NCI-H2029 treated with DMSO at 0.1 percent for 48 hours (cell line): ENCODE results near the gene WASHC2C.
"Not testable (repeated sequence)": the region's sequence is repeated elsewhere in the genome, so short reads cannot be mapped to it uniquely, and the experiment has no call there.

Source experiments
- DNase-seq: peaks from one replicate; lab custom pipeline; 2025; lab: John Stamatoyannopoulos, UW

WASHC2C gene, protein sequence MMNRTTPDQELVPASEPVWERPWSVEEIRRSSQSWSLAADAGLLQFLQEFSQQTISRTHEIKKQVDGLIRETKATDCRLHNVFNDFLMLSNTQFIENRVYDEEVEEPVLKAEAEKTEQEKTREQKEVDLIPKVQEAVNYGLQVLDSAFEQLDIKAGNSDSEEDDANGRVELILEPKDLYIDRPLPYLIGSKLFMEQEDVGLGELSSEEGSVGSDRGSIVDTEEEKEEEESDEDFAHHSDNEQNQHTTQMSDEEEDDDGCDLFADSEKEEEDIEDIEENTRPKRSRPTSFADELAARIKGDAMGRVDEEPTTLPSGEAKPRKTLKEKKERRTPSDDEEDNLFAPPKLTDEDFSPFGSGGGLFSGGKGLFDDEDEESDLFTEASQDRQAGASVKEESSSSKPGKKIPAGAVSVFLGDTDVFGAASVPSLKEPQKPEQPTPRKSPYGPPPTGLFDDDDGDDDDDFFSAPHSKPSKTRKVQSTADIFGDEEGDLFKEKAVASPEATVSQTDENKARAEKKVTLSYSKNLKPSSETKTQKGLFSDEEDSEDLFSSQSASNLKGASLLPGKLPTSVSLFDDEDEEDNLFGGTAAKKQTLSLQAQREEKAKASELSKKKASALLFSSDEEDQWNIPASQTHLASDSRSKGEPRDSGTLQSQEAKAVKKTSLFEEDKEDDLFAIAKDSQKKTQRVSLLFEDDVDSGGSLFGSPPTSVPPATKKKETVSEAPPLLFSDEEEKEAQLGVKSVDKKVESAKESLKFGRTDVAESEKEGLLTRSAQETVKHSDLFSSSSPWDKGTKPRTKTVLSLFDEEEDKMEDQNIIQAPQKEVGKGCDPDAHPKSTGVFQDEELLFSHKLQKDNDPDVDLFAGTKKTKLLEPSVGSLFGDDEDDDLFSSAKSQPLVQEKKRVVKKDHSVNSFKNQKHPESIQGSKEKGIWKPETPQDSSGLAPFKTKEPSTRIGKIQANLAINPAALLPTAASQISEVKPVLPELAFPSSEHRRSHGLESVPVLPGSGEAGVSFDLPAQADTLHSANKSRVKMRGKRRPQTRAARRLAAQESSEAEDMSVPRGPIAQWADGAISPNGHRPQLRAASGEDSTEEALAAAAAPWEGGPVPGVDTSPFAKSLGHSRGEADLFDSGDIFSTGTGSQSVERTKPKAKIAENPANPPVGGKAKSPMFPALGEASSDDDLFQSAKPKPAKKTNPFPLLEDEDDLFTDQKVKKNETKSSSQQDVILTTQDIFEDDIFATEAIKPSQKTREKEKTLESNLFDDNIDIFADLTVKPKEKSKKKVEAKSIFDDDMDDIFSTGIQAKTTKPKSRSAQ (N-terminal part only)

DNA sequence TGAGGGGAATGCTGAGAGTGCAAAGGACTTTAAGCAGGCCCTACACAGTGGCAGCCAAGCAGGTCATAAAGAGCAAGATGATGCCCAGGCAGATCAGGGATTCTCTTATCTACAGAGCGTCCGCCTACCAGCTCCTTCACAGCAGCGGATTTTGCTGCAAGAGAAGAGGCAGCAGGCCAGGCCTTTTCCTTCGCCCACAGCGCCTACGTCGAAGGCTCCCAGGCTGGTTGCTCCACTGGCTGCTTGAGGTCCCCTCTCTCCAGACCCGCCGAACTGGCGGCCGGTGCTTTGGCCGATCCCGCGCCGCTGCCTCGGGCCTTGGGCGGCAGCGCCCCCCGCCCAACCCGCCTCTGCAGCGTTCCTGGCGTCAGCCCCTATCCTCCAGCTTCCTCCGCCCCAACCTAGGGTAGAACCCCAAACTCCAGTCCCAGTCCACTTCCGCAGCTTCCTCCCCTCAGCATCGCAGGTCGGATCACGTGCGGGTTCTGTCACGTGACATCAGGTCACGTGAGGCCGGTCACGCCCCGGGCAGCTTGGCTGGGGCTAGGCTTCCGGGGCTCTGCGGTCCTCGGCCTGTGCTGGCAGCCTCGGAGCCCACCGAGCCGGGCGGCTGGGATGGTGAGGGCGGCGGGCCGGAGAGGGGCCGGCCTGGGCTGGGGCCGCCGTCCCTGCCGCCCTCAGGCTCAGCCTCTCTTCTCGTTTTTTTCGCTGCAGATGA, at the start of gene WASHC2C:
TSS of gene WASHC2C (plus strand) at position 564 of the 718 bp plus-strand sequence. CDS start at position 616, 52 bp downstream.
- not testable (repeated sequence) for DNase-seq

DNA sequence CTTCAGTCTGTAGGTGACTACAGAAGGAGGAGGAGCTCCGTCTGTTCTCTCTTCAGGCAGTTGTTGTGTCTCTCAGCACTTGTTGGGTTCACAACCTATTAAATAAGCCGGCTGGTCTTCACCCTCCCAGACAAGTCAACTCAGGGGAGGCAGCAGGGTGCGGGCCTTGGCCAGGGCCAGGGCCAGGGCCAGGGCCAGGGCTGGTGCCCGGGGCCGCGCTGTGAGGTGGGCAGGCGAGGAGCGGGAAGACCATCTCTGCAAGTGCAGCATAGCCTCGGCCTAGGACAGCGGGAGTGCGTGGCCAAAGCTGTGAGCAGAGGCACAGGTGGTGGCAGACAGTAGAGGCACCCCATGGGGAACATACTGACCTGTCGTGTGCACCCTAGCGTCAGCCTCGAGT, 48.6 kb upstream of the WASHC2C start:
- not testable (repeated sequence) for DNase-seq

DNA sequence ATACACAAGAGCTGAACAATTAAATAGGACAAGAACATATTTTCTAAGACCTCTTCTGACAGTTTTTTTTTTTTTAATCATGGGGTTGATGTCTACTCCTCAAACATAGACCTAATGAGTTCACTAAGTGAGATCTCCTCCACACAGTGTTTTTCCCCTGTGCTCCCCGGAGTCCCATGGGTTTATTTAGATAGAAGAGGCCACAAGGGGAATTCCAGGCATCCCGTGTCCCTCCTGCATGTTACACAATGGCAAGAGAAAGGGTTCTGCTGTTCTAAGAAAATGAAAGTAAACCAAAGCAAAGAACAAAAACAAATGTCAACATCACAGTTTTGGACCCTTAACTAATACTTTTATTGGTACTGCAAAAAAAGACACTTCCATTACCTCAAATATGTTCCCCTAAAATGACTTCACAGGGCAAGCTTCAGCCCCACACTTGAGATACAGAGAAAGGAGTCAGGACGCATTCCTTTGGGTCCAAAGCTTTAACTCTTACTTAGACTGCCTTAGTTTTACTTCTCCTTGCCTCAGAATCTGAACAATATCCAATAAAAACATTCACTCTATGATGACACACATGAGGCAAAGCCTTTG, 16.8 kb upstream of the WASHC2C start:
- not testable (repeated sequence) for DNase-seq

DNA sequence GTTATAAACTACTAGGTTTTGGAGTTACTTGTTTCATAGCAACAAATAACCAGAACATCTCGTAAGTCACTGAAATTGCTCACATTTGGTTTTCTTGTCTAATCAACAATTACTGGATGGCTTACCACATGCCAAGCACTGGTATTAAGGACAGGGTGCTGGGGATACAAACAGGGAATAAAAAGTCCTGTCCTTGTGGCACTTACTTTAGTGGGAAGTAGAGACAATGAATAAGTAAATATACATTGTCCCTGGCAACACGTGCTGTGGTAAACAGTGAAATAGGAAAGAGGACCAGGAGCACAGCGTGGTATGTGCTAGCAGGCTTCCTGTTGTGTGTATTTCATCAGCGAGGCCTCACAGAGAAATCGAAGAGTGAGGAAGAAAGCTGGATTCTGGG, 15.8 kb upstream of the WASHC2C start:
- not testable (repeated sequence) for DNase-seq

DNA sequence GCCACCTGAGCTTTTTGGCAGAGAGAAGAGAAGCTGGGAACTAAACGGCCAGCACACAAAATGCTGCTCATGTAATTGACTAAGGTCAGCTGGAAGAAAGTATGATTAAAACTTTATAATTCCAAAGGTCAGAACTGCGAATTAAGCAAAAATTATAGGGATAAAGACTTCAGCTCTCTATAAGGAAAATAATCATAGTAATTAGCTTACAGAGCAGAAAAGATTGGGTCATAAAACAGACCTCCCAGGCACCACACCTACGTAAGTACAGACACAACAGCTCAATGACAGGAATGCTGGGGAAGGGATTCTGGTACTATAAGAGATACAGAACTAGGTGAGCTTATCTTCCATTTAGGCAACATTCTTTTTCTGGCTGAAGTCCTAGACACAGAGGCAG, 10.0 kb upstream of the WASHC2C start:
- not testable (repeated sequence) for DNase-seq

DNA sequence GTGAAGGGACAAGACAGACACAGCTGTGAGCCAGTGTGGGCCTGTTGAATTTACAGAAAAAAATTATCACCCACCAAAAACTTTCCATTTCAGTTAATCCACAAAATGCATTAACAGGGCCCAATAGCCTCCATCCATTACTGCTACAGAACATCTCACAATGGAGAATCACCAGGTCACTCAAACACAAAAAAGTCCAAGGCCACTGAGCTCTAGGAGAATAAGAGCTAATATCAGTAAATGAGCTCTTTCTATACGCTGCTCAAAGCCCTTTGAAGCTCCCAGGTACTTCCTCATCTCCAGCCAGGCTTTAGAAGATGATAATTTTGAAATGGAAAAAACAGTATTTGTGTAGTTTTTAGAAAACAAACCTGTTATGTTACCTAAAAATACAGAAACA, 9.4 kb upstream of the WASHC2C start:
- DNase-seq, result not testable (repeated sequence)

DNA sequence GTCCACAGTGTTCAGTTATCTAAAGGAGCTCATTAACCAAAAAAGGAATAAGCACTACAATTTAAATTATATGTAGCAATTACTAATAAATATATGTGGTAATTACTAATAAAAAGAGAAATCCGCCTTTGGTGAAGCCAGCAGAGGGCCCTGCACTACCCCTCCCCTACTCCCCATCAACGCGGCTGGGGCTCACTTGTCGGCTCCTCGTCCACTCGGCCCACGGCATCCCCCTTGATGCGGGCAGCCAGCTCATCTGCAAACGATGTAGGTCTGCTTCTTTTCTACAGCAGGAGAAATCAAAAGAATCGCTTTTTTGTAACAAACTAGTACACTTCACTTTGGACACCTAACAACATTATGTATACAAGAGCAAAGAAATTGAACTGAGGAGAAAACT, 5.6 kb upstream of the WASHC2C start:
- DNase-seq, result not testable (repeated sequence)

DNA sequence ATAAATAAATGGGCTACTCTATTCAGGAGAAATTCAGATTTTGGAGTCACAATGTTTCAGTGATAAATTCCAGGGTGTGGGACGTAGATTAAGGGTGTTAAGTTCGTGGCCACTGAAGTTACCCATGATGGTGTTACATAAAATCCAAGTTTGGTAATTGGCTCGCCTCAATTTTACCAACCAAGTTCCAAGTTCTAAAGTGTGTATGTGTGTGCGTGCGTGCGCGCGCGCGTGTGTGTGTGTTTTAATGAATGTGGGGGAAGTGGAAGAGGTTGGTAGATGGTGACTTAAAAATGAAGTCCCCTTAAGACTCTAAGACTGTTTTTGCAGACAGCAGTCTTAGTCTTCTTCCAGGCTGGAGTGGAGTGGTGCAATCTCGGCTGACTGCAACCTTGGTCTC, 3.2 kb upstream of the WASHC2C start:
- not testable (repeated sequence) for DNase-seq

DNA sequence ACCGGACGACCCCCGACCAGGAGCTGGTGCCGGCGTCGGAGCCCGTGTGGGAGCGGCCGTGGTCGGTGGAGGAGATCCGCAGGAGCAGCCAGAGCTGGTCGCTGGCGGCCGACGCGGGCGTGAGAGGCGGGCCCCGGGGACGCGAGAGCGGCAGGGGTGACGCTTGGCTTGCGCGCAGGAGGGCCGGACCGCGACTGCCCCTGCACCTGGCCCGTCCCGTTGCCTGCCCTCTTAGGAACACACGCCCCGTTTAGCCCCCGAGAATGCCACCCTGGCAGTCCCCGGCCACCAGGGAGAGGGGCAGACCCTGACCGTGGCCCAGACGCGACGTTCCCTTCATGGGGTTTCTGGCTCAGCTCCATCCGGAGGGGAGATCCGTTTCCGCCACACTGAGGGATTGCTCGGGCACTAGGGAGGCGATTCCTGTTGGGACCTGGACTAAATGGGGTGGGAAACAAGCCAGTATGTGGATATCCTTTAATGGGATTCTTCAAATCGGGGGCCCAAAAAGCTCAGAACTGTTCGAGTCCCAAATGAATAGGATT, 427 bp downstream of the WASHC2C start:
- not testable (repeated sequence) for DNase-seq

DNA sequence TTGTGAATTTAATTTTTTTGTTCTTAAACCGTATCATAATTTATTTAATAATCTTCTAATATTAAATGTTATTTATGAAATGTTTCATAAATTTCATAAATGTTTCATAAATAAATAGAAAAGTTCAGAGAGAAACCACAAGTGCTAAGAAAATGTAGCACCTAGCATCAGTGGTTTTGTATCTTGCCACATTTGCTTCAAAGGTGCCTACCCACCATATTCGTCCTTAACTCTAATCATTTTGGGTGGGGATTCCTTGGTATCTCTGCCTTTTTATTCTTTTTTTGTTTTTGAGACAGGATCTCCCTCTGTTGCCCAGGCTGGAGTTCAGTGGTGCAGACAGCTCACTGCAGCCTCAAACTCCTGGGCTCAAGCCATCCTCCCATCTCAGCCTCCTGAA, 7.4 kb downstream of the WASHC2C start:
- not testable (repeated sequence) for DNase-seq

DNA sequence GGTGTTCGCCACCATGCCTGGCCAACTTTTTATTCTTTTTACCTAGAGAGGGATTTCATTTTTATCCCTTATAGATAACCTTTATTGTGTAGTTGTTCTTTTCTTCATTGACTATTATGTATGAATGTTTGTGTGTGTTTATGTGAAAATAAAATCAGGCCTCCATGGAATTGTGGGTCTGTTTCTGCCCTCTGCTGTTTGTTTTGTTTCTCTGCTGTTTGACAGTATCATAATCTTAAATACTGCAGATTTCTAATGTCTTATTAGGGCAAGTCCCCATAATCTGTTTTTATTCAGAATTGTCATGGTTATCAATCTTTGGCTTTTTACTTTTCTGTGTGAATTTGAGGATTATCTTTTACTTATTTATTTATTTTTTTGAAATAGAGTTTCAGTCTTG, 7.8 kb downstream of the WASHC2C start:
- not testable (repeated sequence) for DNase-seq

DNA sequence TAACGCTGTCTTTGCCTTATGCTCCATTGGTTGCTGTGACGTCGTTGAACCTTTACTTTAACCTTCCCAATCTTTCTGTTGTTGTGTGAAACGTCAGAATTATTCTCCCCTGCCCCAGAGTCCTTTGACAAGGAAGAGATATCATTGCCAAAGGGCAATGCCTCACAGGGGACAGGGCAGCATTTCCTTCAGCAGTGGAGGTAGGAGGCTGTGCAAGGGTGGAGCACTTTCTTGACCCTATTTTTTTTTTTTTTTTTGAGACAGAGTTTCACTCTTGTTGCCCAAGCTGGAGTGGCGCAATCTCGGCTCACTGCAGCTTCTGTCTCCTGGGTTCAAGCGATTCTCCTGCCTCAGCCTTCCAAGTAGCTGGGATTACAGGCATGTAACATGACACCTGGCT, 14.5 kb downstream of the WASHC2C start:
- not testable (repeated sequence) for DNase-seq

DNA sequence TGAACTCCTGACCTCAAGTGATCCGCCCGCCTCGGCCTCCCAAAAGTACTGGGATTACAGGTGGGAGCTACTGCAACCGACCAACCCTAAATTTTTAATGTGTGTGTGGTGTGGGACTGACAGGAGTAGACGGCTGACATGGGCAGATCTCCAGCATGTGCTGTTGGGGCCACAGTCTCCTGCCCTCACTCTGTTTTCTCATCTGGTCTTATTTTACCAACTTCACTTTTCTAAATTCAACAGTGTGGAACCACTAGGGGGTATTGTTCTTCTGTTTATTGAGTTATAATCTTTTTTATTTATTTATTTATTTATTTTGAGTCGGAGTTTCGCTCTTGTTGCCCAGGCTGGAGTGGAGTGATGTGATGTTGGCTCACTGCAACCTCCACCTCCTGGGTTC, 14.9 kb downstream of the WASHC2C start:
- not testable (repeated sequence) for DNase-seq

DNA sequence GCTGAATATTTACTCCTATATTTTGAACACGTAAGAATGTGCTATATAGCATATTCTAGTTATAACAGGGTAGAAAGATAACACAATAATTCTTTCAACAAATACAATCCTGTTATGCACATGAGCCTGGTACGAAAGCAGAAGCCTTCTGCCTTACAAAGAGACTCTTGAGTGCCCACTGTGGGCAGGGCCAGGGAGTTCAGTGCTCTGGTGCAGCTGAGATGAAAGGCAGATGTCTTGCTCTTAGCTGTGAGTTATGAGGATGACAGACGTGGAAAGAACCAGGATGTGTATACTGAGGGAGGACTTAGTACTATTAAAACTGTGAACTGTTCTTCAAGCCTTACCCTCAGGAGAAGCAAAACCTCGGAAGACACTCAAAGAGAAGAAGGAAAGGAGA, 24.1 kb downstream of the WASHC2C start:
- DNase-seq, result not testable (repeated sequence)

DNA sequence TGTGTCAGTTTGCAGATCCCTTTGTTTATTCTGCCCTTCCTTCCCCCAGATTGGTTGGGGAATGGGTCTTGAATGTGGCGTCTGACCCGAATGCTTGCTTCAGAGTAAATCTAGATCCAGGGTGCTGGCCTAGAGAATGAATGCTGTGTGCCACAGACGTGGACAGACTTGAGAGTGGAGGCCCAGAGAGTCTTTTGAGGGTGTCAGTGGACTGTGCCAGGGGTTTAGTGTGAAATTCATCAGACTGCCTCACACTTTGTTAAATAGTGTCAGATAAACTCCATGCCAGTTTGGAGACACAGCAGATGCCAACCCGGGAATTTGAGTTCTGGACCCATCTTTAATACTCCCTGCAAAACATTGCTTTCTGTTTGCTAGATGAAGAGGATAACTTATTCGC, 25.1 kb downstream of the WASHC2C start:
- DNase-seq, result not testable (repeated sequence)

DNA sequence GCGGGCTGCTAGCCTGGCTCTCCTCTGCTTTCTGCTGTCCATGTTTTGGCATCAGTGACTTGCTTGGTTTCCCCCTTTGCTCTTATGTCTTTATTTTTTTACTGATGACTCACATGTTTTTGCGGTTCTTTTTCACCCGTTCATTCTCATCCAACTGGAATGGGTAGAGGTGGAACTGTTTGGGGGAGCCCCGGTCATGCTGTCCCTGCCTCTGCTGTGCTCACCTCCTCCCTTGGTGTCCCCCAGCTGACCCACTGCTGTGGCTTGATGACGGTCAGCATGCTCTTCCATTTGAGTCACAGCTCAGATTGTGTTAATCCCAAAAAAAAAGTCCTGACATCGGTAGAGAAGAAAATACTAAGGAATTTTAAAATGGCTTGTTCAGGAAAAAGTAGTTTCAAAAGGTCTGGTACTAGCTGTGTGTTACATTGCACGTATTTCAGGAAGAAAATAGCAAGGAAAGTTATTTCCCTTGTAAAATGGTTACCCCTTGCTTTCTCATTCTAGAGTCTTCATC, 27.0 kb downstream of the WASHC2C start:
- not testable (repeated sequence) for DNase-seq

DNA sequence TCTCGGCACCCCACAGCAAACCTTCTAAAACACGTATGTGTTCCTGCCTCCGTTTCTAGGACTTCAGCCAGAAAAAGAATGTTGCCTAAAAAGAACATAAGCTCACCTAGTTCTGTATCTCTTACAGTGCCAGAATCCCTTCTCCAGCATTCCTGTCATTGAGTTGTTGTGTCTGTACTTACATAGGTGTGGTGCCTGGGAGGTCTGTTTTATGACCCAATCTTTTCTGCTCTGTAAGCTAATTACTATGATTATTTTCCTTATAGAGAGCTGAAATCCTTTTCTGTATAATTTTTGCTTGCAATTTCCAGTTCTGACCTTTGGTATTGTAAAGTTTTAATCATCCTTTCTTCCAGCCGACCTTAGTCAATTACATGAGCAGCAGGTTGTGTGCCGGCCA, 28.0 kb downstream of the WASHC2C start:
- not testable (repeated sequence) for DNase-seq

DNA sequence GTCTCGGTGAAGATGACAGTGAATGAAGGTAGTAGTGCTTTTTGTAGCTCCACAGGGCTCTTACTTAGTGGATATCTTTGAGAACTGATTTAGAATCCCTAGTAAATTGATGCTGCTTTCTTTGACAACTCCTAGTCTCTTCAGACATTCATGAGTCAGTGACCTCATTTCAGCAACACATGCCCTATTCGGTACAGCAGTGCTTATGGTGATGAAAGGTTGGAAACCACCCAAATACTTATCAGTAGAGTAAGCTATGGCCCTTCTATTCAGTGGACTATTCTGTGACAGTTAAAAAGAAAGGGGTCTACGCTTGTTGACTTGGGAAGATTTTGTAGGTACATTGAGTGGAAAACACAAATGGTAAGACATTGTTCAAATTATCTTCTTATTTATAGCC, 29.0 kb downstream of the WASHC2C start:
- not testable (repeated sequence) for DNase-seq

DNA sequence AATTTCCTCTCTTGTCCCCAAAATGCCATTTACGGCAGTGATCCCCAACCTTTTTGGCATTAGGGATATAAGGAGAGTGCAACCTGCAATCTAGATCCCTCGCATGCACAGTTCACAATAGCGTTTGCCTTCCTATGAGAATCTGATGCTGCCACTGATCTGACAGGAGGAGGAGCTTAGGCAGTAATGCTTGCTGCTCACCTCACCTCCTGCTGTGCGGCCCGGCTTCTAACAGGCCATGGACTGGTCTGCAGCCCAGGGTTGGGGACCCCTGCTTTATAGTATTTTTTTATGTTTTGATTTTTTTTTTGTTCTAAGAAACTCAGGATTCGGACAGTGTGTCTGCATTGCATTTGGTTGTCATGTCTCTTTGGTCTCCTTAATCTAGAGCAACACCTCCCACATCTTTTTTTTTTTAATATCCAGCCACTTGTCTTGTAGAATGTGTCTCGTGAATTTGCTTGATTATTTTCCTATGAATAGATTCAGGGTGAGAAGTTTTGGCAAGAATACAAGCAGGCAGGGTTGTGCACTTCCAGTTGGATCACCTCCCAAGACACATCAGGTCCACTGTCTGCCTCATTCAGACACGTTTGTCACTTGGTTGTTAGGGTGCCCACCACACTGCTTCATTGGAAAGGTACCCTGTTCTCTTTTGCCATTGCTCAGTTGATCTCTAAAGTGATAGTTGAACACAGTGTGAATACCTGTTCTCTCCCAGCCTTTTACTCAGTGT, 30.8 kb downstream of the WASHC2C start:
- DNase-seq, result not testable (repeated sequence)
